ENCODE results near the gene PLEKHG7.
"Not testable (repeated sequence)": the region's sequence is repeated elsewhere in the genome, so short reads cannot be mapped to it uniquely, and the experiment has no call there.

PLEKHG7 gene, protein sequence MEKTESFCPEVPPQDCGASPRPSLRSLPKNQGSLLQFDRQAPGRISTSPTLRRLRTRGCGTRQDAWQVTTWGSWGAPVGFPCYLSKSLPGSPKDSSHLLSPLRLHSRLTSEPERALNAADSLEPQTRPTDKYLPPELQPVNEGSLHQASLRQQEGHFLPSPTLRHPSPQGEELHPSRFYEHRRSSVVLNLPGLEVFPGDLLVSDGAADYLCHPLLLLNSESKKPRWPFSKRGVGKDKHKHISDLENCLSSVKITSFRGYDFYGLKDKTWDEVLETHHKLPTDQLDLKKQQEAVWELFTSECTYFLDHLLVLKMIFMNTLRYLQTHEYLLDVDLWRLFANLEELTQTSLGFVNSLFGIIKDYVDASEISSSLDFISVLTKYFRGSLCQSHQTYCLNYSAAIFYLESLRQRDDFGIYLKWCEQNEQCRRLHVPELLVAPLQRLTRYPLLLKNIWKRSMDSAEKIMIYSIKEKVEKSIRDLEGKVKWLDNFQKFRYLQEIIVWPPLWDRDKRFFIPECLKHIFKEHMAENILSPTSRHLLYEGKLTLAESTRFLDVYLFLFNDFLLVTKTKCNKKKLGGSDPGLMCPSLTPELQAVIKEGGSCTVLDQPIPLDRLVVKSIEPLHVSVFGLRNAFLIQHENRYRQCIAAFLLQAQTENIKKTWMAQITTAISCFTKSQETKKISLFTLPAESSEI
- 0 reads per million in 2 experiments for total RNA-seq

DNA sequence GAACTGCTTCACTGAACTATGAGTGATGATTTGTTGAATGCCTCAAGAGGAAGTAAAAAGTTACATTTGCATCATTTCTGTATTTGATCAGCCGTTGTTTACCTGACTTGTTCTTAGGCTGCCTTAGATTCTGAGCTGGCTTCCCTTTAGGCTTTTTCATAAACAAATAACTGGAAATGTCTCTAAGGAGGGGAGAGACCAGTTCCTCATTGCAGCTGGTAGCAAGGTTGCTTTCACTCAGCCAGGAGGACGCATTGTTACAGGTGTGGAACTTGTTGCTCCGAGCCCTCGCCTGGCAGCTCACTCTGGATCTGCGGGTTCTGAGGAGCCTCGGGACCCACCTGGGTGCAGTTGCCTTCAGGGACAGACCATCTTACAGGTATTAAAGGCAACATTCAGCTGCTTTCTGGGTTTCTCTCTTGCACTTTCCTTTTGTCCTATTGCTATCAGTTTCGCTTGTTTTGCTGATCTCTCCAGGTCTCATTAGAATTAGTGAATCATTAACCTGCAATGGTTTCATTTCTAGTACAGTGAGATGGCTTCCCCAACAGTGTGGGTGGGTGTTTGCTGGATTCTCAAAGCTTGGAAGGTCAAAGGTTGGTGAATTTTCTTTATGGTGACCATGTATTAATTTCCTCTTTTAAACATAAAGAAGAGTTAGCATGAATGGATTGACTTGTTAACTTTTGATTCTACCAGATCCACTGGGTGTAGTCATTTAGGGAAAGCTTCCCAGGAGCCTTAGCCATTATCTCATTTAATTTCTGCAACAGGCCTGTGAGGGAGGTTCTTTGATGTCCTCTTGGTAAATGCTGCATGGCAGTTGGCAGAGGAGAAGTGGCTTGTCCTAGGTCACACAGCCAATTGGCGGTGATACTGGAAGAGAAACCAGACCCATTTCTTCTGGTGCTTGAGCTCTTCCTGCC lies at the start of gene PLEKHG7:
Gene PLEKHG7 (plus strand): TSS at position 236 of the 926 bp plus-strand sequence. CDS start 3,643 bp downstream, outside the sequence.
- no peak for DNase-seq (ENCODE audit: low read depth)

DNA sequence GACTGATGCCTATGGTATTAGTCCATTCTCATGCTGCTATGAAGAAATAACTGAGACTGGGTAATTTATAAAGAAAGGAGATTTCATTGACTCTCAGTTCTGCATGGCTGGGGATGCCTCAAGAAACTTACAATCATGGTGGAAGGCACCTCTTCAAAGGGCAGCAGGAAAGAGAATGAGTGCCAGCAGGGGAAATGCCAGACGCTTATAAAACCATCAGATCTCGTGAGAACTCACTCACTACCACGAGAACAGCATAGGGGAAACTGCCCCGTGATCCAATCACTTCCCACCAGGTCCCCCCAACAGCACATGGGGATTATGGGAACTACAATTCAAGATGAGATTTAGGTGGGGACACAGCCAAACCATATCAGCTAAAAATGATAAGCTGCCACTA lies 48.5 kb upstream of the PLEKHG7 start:
- DNase-seq (ENCODE audit: low read depth) = not testable (repeated sequence)

DNA sequence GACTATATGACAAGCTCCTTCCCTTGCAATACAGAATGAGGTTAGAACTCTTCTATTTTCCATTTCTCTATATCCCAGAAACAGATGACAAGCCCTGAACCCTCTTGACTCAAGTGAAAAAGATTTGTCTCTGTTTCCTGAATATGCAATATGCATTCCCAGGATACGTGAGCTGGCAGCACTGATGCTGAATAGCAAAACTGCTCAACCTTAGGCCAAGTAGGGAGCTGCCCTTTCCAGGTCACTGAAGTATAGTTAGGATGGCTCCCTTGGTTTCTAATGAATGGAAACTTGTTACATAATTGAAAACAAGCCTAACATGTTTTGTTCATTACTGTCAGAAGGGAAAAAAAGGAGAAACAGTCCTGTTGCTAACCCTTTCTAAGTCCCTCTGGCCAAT lies 47.9 kb upstream of the PLEKHG7 start:
- DNase-seq (ENCODE audit: low read depth) = no peak

DNA sequence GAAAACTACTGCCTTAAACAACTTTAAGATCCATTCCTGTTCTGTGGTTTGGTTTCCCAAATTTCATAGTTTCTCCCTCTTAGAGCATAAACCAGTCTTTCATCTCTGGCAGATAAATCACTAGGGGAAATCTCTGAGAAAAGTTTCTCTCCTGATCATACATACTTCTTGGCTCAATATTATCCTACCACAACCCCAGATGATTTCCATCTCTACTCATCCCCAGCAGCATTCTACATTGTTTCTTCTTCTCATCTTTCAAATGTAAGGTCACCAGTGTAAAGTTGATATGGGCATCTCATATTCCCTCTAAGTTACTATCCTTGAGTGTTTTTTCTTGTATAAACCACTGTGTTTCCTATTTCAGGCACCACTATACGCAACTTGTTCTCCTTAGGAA lies 45.9 kb upstream of the PLEKHG7 start:
- no peak for DNase-seq (ENCODE audit: low read depth)

DNA sequence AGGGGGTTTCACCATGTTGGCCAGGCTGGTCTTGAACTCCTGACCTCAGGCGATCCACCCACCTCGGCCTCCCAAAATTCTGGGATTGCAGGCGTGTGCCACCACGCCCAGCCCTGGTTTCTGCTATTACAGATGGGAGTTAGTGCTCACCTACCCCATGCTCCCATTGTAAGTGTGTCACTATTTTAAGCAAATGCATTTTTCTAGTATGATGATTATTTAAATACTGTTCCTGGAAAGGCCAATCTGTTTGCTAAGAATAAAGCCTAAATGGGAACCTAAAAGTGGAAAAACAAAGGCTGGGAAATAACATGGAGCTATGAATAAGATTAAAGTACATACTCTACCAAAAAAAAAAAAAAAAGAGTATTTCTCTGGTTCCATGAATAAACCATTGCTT lies 45.0 kb upstream of the PLEKHG7 start:
- no peak for DNase-seq (ENCODE audit: low read depth)

DNA sequence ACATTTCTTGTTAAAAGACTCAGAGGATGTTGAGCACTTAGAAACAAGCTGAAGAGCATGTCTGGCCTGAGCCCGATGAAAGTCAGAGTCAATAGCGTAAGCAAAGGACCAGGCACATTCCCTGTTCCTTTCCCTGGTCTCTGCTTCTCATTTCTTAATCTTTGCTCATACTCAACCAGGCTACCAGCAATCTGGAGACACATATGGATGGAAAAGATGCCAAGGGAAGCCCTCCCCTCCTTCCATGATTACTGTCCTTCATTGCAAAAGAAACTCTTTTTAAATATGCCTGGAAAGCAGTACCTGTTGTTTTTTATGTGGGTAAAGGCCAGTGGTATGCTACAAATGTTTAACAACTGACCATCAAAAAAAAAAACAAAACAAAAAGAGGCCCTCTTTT lies 44.2 kb upstream of the PLEKHG7 start:
- DNase-seq (ENCODE audit: low read depth) = no peak

DNA sequence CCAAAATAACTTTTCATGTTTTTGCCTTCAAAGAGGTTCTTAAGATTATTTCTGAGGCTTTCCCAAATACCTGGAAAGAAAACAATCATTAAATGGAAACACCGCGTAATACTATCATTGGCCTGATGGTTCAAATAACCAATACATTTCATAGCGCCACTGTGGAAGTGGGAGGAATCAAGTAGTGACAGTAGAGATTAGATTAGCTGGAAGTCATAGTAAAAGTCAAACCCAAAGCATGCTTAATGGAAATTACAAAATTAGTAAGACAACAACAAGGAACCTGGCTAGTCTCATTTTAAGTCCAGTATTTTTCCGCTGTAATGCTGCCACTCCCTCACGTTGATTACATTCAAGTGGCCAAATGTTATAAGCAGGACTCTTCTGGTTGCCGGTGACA lies 41.5 kb upstream of the PLEKHG7 start:
- no peak for DNase-seq (ENCODE audit: low read depth)

DNA sequence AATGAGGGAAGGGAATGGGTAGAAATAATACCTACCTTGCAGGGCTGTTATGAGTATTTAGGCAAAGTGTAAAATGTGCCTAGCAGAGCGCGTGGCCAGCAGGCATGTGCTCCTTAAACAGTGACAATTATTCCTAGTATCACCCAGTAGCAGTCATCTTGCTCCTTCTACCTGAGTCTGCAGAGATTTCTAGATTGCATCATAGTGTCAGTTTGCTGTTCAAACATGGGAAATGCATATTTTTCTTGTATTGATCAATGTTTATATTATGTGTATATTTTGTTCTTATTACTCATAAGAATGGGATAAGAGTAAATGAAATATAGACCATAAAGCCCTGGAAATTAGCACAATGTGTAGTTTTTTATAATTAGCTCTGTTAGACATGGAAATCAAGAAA lies 37.3 kb upstream of the PLEKHG7 start:
- no peak for DNase-seq (ENCODE audit: low read depth)

DNA sequence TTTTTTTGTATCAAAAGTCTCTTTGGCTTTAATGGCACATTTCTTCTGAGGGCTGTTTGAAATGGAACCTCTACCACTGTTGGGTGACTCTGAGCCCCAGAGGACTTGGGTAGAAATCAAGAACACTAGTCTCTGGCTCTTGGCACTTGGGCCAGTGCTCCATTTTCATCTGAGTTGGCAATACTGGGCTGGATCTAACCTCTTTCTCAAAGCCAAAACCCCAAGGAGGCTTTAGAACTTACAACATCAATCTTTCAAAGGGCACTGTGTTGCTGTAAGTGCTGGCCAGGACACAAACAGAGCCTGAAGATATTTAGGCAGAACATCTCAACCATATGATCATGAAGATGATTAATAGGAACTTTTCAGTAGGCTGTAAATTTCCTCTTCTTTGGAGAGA lies 34.0 kb upstream of the PLEKHG7 start:
- DNase-seq (ENCODE audit: low read depth) = no peak

DNA sequence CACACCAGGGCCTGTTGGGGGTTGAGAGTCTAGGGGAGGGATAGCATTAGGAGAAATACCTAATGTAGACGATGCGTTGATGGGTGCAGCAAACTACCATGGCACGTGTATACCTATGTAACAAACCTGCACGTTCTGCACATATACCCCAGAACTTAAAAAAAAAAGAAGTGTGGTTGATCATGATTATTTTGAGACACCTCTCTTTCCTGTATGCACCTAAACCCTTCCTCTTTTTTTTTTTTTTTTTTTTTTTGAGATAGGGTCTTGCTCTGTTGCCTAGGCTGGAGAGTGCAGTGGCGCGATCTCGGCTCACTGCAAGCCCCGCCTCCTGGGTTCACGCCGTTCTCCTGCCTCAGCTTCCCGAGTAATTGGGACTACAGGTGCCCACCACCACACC lies 31.3 kb upstream of the PLEKHG7 start:
- not testable (repeated sequence) for DNase-seq (ENCODE audit: low read depth)

DNA sequence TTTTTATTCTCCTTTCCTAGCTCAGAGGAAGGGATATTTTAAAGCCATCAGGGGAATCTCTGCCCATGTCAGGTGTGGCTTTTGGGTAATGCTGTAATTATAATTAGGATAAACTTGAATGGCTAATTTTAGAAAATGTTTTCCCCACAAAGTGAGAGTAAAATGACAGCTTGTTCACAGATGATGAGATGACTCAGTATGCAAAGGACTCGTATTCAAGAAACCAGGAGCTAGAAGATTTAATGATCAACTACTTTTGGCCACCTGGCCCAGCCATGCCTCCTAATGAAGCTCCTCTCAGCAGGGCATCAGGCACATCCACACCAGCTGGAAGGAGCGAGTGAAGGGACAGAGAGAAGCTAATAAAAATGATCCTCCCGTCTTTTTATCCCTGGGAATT lies 29.0 kb upstream of the PLEKHG7 start:
- DNase-seq (ENCODE audit: low read depth) = no peak

DNA sequence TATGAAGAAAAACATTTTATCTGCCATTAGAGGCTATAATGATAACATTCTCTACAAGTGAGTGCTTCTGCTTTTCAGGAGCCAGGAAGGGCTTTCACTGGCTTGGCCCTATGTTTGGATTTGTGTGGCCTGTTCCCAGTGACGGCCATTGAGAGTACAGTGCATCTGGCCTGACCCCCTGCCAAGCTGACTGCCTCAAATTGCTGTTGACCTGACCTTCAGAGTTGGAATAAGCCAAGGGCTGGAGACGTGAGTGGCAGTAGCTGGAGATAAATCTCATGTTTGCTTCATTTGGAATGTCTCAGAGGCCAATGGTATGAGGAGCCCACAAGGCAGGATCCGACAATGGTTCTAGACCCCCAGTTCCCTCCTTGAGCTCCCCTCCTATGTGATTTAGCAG lies 28.3 kb upstream of the PLEKHG7 start:
- DNase-seq (ENCODE audit: low read depth) = no peak

DNA sequence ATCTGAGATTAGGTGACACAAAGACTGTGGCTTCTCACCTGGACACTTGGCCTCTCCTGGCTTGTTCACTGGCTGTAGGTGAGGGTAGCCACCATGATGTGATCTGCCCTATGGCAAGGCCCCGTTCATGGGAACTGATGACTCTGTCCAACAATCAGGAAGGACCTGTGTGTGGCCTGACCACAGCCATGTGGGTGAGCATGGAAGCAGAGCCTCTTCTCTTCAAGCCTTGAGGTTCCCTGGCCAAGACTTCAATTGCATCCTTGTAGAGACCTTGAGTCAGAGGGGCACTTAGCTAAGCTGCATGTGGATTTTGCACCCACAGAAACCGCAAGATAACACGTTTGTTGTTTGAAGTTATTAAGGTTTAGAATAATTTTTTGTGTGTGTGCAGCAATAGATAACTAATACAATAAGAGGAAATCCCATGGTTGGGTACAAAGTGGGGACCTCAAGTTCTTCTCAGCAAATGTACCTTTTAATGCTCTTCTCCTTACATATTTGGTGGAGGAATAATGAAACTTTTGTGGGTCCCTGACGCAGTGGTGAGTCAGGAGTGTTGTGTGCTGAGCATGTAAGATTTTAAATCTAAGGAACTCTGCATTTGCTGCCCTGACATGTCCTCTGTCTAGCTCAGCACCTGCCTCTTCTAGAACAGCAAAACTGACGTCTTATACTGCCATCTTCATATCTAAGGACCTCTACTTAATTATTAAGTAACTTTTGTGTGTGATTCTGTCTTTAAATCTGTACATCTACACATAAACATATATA lies 27.5 kb upstream of the PLEKHG7 start:
- no peak for DNase-seq (ENCODE audit: low read depth)

DNA sequence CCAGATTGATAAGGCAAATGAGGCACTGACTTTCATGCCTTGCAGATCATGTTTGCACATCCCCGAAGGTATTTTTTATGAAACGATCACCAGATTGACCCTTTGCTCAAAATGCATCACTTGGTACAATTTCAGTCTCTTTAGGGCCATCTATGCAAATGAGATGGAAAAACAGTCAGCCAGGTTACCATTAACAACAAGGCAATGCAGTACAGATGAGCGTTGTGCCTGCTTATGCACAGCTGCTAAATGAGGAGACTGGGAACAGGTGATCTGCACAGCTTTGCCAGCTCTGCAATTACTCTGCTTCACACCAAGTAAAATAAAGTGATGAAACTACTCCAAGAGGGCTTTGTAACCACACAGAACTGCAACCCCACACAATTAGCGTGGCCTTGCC lies 26.1 kb upstream of the PLEKHG7 start:
- DNase-seq (ENCODE audit: low read depth) = no peak

DNA sequence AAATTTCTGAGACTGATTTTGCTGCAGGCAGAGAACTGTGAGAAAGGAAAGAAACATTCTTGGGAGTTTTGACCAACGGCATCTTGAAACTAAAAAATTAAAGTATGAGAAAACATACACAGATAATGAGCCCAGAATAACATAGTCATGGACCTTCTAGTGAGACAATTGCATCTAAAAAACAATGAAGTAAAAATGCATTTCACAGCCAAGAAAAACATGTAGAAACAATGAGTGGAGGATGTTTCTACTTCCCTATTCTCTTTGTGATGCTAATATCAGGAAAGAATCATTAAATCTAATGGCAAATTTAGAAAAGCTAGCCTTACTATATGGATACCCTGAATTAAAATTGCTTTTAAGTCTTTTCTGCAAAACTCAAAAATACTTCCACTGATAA lies 12.2 kb upstream of the PLEKHG7 start:
- DNase-seq (ENCODE audit: low read depth) = no peak

DNA sequence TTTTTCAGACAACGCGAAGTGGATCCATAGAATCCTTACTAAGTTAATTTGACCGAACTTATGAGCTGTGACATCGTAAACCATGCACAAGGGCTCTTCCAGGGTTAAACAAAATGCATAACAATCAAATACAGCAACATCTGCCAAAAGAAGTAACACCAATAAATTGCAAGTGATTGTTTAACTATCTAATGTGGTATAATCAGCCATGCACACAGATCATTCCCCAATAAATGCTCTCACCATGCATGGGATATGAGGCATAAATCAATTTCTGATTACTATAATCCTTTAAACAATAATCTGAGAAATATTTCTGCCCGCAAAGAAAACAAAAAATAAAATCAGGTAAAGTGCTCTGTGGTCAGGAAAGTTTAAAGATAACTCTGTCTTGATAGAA lies 7.7 kb upstream of the PLEKHG7 start:
- no peak for DNase-seq (ENCODE audit: low read depth)

DNA sequence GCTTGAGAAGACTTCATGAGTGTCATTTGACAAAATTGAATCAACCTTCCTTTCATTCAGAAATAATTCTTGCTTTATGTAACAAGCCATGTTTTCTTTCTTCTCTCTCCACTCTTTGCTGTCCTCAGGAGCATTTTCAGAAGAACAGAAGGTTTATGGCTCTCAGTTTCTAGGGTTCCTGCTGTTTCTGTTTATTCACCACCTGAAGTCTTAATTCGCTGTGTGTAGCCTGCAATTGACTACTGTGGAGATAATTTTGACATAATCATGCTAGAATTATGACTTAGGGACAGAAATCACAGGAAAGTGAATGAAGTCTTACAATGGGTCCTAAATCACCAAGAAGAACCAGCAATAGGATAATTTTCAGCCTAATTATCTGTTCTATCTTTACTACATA lies 7.2 kb upstream of the PLEKHG7 start:
- no peak for DNase-seq (ENCODE audit: low read depth)

DNA sequence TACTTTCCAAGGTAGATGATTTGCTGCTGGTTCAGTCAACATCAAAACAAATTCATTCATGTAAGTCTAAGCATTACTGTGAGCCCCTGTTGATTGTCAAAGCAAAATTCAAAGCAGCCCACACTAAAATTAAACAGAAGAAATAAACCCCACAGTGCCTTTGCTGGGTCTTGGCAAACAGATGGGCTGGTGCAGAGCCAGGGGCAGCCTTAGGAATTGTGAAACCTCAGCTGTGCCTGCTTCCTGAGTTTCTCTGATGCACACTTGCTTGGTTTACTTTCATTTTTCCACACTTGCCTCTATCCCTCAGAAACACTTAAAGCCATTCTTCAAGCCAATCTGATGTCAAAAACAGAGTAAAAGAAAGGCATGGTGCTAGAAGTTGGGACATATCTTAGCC lies 6.6 kb upstream of the PLEKHG7 start:
- no peak for DNase-seq (ENCODE audit: low read depth)

DNA sequence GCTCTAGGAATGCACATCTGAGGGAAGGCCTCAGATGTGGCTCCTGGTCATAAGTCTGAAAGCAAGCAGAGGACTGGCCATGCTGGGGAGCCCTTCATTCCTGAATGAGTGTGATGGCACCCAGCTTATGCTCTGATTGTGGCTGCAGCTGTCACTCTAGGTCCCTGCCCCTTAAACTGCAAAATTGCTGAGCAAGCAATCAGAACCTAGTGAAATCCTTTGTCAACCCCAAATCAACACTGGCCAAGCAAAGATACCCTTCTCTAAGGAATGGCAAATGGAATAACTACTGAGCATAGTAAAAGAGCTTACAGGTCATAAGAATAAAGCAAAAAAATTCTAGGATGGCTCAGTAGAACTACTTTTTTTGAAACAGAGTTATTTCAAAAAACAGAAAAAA lies 4.3 kb upstream of the PLEKHG7 start:
- no peak for DNase-seq (ENCODE audit: low read depth)

DNA sequence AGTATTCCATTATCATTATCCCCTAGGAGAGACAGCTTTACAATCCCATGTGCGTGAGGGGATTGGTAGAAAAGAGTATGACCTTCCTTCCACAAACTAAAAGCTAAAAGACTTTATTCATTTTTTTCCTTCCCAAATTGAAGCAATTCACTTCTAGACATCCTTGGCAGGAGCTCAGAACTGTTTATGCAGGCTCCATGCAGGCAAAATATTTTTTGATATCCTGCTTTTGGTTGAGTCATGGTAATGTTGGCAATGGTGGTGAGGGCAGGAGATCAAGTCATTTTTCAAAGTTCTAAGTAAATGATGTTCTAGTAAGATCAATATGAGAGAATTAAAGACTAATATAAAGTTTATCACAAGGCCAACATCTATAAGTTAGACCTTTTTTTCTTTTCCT lies 1.3 kb upstream of the PLEKHG7 start:
- DNase-seq (ENCODE audit: low read depth) = no peak

DNA sequence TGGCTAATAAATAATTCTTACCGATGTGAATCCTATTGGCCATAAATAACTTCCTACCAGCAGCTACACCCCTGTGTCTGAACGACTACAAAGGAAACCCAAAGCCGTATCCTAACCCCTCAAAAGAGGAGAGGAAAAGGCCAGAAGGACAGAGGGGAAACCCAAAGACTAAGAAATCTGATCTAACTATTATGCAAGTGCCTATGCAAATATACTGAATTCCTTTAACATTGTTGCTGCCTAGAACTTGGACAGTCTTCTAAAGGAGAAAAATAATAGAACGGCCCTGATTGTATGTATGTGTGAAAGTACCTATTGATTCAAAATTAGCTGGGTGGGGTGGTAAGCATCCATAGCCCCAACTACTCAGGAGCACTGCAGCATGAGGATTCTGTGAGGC lies 997 bp downstream of the PLEKHG7 start:
- DNase-seq (ENCODE audit: low read depth) = no peak

DNA sequence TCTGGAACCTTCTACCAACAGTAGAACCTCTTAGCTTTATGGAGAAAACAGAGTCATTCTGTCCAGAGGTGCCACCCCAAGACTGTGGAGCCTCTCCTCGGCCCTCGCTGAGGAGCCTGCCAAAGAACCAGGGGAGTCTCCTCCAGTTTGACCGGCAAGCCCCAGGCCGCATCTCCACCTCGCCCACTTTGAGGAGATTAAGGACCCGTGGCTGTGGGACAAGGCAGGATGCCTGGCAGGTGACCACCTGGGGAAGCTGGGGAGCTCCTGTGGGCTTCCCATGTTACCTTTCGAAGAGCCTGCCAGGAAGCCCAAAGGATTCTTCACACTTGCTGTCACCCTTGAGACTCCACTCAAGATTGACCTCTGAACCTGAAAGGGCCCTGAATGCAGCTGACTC lies 3.8 kb downstream of the PLEKHG7 start:
- no peak for DNase-seq (ENCODE audit: low read depth)

Measured in T follicular helper cell (primary cell).